Measurements from ENCODE around the gene CTSW. TPM values are rescaled to one million over a fixed set of nuclear protein-coding genes. Genes with fewer than 3 reads are reported as not detected.
A peak's percentile ranks its signal among the peaks of the same experiment; 100 is the strongest.

Gene CTSW
- total RNA-seq, 3 donors from 2014 or later (not counting 1 experiment from before 2014, with no cell fraction given): 765 to 1,016 (median 976) TPM

DNA sequence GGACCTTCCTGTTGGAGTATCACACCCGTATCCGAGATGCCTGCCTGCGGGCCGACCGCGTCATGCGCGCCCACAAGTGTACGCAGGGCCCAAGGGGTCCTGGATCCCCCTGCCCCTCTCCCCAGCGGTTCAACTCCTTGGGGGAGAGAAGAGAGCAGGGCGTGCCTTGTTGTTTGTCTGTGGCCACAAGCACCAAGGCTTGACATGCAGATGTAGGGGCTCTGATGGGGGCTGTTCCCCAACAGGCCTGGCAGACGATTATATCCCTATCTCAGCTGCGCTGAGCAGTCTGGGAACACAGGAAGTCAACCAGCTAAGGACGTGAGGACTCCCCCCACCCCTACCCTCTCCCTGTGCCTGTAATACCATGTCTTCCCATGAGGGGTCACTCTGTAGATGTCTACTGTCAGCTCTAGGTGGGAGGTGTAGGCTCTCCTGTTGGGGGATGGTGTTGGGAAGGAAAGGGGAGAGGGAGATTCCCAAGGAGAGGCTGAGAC is 28.5 kb upstream of the CTSW start:
- peaks cover 4% of the 10 kb centered on the region for H3K9me3 ChIP-seq (ENCODE audit: control insufficient read depth, insufficient read depth, low read length)
- H3K27me3 ChIP-seq (ENCODE audit: control insufficient read depth, insufficient read depth, low read length): no peaks in the 10 kb centered on the region
- H3K36me3 ChIP-seq (ENCODE audit: control insufficient read depth, insufficient read depth, low read length): peaks cover 53% of the 10 kb centered on the region
- DNase-seq (peak in 1 of 2 donors; percentile 26), ATAC-seq (no peak)
- intact Hi-C loops (cut with micrococcal nuclease): no loop called here
- H3K27ac ChIP-seq (ENCODE audit: low read length): no peak overlapping the region
- Mint-ChIP-seq H3K27me3 (ENCODE audit: low read depth in 2 of 2) (no peaks in the 10 kb centered on the region), H3K9me3 (no peaks in the 10 kb centered on the region), H3K36me3 (peaks cover 7% of the 10 kb centered on the region), H3K4me3 (no peak overlapping the region), H3K27ac (no peak overlapping the region), H3K4me1 (peaks cover 22 to 31% of the 10 kb centered on the region in 2 donors)
- peaks cover 25% of the 10 kb centered on the region for H3K4me1 ChIP-seq (ENCODE audit: control insufficient read depth, insufficient read depth, low read length)
- TF ChIP-seq, protein P1, sequence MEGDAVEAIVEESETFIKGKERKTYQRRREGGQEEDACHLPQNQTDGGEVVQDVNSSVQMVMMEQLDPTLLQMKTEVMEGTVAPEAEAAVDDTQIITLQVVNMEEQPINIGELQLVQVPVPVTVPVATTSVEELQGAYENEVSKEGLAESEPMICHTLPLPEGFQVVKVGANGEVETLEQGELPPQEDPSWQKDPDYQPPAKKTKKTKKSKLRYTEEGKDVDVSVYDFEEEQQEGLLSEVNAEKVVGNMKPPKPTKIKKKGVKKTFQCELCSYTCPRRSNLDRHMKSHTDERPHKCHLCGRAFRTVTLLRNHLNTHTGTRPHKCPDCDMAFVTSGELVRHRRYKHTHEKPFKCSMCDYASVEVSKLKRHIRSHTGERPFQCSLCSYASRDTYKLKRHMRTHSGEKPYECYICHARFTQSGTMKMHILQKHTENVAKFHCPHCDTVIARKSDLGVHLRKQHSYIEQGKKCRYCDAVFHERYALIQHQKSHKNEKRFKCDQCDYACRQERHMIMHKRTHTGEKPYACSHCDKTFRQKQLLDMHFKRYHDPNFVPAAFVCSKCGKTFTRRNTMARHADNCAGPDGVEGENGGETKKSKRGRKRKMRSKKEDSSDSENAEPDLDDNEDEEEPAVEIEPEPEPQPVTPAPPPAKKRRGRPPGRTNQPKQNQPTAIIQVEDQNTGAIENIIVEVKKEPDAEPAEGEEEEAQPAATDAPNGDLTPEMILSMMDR (IDR thresholded peaks at IDR 0.05): no peak
- H3K4me3 ChIP-seq (ENCODE audit: low read length): no peak overlapping the region
- 94% methylated on average over 13 of the region's 14 CpGs for WGBS (ENCODE audit: insufficient coverage)

DNA sequence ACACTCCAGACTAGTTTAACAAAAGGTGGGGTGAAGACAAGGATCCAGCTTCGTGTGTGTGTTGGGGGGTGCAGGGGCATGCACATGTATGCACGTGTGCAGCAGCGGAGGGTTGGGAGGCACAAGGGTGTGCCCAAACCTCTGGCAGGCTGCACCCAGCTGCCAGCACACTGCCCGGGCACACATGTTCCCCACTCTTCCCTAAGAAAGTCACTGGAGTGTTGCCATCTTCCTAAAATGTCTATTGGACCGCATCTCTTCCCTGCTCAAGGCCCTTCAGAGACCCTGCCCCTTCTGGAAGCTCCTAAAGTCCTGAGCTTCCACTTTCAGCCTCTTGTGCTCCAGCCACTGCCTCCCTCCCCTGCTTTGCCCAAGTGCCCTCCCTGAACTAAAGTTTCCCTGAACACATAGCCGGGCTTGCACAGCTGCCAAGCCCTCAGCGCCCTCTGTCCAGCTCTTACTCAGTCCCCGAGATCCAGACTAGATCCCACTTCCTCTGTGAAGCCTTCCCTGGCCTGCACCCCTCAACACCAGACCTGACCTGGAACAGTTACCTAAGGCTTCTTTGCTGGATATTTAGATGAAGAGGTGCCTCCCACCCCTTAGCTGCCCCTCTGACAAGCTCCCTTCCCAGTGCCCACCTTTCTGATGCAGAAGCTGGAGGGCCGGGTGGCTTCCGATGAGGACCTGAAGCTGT is 27.7 kb upstream of the CTSW start:
- intact Hi-C loops (cut with micrococcal nuclease): no loop called here
- H3K27ac ChIP-seq (ENCODE audit: low read length): no peak overlapping the region
- no peaks in the 10 kb centered on the region for H3K27me3 ChIP-seq (ENCODE audit: control insufficient read depth, insufficient read depth, low read length)
- Mint-ChIP-seq H3K27me3 (ENCODE audit: low read depth in 2 of 2) (no peaks in the 10 kb centered on the region), H3K9me3 (no peaks in the 10 kb centered on the region), H3K4me1 (peaks cover 30 to 39% of the 10 kb centered on the region in 2 donors), H3K27ac (peak overlapping the region in 1 of 2 donors; percentile 63), H3K36me3 (peaks cover 7% of the 10 kb centered on the region), H3K4me3 (no peak overlapping the region)
- no peak for ATAC-seq
- WGBS (ENCODE audit: insufficient coverage): 97% methylated on average over 10 of the region's 10 CpGs
- H3K4me1 ChIP-seq (ENCODE audit: control insufficient read depth, insufficient read depth, low read length): peaks cover 32% of the 10 kb centered on the region
- H3K36me3 ChIP-seq (ENCODE audit: control insufficient read depth, insufficient read depth, low read length): peaks cover 54% of the 10 kb centered on the region
- H3K4me3 ChIP-seq (ENCODE audit: low read length): no peak overlapping the region
- H3K9me3 ChIP-seq (ENCODE audit: control insufficient read depth, insufficient read depth, low read length): peaks cover 4% of the 10 kb centered on the region
- TF ChIP-seq, protein P1 (IDR thresholded peaks at IDR 0.05): no peak
- DNase-seq: peak in 1 of 2 donors; percentile 13

DNA sequence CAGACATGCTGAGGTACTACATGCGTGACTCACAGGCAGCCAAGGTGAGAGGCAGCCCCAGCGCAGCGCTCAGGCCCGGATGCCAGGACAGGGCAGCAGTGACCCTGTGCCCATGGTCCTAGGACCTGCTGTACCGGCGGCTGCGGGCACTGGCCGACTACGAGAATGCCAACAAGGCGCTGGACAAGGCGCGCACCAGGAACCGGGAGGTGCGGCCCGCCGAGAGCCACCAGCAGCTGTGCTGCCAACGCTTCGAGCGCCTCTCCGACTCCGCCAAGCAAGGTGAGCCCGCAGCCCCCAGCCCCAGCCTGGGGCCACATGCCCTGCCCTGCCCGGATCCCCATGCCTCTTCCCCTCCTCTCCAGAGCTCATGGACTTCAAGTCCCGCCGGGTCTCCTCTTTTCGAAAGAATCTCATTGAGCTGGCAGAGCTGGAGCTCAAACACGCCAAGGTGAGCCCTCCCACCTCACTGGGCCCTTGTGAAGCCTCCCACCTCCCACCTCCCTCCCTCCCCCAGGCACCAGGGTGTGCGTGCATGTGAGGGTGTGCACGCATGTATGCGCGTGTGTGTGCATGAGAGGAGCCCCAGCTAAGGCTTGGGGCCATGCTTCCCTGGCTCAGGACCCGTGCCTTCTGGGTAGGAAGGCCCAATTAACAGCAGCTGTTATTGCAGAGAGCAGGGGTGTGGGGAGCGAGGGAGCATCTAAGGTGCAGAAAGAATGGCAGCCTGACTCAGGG is 27.0 kb upstream of the CTSW start:
- intact Hi-C loops (cut with micrococcal nuclease): no loop called here
- Histone ChIP-seq H3K4me3 (ENCODE audit: low read length) (no peak overlapping the region), H3K27me3 (ENCODE audit: control insufficient read depth, insufficient read depth, low read length) (no peaks in the 10 kb centered on the region), H3K36me3 (ENCODE audit: control insufficient read depth, insufficient read depth, low read length) (peaks cover 54% of the 10 kb centered on the region), H3K27ac (ENCODE audit: low read length) (no peak overlapping the region), H3K9me3 (ENCODE audit: control insufficient read depth, insufficient read depth, low read length) (peaks cover 4% of the 10 kb centered on the region), H3K4me1 (ENCODE audit: control insufficient read depth, insufficient read depth, low read length) (peaks cover 32% of the 10 kb centered on the region)
- ATAC-seq (no peak), DNase-seq (peak in 1 of 2 donors; percentile 6)
- H3K4me3 Mint-ChIP-seq: no peak overlapping the region
- peaks cover 7% of the 10 kb centered on the region for H3K36me3 Mint-ChIP-seq
- no peaks in the 10 kb centered on the region for H3K27me3 Mint-ChIP-seq (ENCODE audit: low read depth in 2 of 2)
- peaks cover 30 to 39% of the 10 kb centered on the region in 2 donors for H3K4me1 Mint-ChIP-seq
- peak overlapping the region in 1 of 2 donors; percentile 63 for H3K27ac Mint-ChIP-seq
- H3K9me3 Mint-ChIP-seq: no peaks in the 10 kb centered on the region
- TF ChIP-seq, protein P1 (IDR thresholded peaks at IDR 0.05): no peak
- 97% methylated on average over 33 of the region's 33 CpGs for WGBS (ENCODE audit: insufficient coverage)
